Measurements from ENCODE around the gene ABCC4.
A peak's percentile ranks its signal among the peaks of the same experiment; 100 is the strongest.

ABCC4 gene, protein sequence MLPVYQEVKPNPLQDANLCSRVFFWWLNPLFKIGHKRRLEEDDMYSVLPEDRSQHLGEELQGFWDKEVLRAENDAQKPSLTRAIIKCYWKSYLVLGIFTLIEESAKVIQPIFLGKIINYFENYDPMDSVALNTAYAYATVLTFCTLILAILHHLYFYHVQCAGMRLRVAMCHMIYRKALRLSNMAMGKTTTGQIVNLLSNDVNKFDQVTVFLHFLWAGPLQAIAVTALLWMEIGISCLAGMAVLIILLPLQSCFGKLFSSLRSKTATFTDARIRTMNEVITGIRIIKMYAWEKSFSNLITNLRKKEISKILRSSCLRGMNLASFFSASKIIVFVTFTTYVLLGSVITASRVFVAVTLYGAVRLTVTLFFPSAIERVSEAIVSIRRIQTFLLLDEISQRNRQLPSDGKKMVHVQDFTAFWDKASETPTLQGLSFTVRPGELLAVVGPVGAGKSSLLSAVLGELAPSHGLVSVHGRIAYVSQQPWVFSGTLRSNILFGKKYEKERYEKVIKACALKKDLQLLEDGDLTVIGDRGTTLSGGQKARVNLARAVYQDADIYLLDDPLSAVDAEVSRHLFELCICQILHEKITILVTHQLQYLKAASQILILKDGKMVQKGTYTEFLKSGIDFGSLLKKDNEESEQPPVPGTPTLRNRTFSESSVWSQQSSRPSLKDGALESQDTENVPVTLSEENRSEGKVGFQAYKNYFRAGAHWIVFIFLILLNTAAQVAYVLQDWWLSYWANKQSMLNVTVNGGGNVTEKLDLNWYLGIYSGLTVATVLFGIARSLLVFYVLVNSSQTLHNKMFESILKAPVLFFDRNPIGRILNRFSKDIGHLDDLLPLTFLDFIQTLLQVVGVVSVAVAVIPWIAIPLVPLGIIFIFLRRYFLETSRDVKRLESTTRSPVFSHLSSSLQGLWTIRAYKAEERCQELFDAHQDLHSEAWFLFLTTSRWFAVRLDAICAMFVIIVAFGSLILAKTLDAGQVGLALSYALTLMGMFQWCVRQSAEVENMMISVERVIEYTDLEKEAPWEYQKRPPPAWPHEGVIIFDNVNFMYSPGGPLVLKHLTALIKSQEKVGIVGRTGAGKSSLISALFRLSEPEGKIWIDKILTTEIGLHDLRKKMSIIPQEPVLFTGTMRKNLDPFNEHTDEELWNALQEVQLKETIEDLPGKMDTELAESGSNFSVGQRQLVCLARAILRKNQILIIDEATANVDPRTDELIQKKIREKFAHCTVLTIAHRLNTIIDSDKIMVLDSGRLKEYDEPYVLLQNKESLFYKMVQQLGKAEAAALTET (N-terminal part only)

DNA sequence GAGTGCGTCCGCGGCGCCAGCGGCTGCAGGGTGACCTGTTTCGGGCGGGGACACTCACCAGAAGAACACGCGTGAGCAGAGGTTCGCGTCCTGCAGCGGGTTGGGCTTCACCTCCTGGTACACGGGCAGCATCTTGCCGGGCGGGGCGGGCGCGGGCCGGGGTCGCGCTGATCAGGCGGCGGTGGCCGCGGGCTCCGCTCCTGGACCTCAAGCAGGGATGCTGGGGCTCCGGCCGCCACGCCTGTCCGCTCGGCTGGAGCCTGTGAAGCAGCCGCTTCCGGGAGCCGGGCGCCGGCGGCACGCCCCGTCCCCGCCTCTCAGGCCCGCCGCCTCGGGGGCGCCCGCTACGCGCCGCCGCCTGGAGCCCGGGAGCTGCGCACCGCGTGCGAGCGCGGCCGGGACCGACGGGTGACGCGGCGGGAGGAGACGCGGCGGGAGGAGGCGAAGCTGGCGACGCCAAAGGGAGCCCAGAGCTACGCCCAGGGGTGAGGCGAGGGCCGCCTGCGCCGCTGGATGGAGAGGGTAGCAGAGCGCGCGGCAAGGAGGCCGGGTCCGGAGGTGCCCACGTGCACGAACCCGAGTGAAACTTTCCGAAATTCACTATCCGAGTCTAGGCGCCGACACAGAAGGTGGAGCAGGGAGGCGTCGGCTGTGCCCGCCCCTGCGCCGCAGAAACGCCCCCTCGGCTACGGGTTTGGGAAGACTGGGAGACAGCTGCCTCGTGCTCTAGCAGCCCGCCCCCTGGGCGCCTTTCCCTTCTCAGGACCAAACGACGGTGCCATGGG, at the start of gene ABCC4:
Gene ABCC4 (minus strand): TSS at position 269 of the 785 bp plus-strand sequence. CDS start 137 bp downstream, at position 132.
- no peak for DNase-seq (ENCODE audit: low spot score)

DNA sequence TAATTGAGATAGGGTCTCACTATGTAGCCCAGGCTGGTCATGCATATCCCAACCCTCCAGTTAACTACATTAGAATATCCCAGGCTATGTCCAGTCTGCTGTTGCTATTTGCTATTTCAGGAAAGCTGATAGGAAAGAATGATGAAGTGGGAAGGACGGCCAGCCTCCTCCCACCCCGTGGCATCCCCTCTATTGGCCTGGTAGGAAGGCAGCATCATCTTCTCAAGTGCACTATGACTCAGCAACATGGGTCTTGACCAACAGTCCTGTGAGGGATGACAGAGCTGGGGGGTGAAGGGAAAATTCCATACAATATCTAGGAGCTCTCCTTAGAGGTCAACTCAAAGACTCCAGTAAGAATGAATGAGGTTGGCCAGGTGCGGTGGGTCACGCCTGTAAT, 48.0 kb upstream of the ABCC4 start:
- no peak for DNase-seq (ENCODE audit: low spot score)

DNA sequence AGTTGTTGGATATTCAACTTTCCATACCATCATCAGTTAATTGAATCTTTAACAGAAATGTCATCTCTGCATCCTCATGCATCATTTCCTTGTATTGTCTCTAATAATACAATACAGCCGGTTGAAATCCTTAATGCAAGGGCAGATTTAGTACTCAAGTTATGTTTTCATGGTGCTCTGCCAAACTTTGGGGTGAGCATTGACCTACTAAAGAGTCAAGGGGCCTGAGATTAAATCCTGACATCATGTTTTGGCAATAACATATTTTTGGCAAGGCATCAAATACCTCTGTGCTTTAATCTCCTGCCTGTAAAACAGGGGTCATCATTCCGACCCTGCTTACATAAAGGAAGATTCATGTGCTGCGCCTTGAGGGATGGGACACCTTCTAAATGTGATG, 42.7 kb upstream of the ABCC4 start:
- no peak for DNase-seq (ENCODE audit: low spot score)

DNA sequence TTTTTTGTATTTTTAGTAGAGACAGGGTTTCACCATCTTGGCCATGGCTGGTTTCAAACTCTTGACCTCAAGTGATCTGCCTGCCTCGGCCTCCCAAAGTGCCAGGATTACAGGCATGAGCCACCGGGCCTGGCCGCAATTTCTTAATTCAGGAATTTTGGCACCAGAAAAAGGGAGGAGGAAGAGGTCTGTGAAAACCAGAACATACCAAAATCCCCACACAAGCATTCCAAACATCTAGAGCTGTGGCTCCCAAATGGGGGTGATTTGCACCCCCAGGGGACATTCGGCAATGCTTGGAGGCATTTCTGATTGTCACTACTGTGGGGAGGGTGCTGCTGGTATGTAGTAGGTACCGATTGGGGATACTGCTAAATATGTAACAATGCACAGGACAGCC, 40.2 kb upstream of the ABCC4 start:
- no peak for DNase-seq (ENCODE audit: low spot score)

DNA sequence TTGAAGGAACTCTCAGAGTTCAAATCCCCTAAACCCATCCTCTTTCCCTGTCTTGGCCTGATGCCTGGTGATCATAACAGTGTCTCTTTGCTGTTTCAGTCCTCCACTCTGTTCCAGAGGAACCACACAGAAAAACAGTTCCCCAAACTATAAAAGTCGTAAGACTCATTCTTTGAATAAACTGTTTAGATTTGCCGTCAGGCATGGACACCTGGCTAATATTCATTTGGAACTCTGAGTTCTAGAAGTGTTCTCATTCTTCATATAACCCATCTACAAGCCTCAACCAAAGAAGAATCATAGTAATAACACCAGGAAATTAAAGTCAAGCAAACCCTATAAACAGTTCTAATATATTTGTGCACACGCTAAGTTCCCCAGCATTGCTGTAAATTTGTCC, 37.7 kb upstream of the ABCC4 start:
- no peak for DNase-seq (ENCODE audit: low spot score)

DNA sequence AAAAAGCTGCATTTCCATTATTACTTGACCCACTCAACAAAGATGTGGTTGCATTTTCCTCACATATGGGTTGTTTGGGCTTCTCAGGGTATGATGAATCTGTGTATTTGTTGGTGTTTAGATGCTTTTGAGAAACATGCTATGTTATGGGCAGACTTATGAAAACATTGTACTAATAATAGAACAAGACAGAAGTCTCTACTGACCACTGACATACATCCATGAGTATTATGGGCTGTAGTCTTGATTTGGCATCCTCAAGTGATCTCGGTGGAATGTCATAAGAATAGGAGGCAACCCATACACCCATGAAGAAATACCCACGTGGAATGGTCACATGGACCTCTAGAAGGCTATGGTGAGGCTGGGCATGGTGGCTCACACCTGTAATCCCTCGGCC, 36.3 kb upstream of the ABCC4 start:
- DNase-seq (ENCODE audit: low spot score): no peak

DNA sequence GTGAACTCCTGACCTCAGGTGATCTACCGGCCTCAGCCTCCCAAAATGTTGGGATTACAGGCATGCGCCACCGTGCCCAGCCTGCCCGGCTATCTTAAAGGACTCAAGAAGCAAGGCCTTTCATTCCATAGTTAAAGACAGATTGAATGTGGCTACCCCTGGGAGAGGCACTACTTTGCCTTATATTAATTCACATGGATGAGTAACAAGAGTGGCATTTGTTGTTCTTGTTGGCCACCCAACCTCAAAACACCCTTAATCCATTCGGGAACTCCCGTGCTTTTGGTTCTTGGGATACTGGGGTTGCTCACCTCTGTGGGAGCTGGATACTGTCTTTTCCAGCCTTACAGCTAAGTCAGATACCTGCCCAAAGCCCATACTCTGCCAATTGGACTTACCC, 34.4 kb upstream of the ABCC4 start:
- DNase-seq (ENCODE audit: low spot score): no peak

DNA sequence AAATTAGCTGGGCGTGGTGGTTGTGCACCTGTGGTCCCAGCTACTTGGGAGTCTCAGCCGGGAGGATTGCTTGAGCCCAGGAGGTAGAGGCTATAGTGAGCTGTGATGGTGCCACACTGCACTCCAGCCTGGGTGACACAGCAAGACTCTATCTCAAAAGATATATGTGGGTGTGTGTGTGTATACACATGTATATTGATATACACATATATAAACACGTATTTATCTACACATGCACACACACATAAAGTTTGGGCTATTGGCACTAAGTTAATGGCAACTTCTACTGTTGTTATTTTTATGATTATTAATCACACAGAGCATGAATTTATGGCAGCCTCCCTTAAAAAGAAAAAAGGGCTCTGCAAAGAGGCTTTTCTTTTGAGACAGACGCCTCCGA, 27.1 kb upstream of the ABCC4 start:
- DNase-seq (ENCODE audit: low spot score): no peak

DNA sequence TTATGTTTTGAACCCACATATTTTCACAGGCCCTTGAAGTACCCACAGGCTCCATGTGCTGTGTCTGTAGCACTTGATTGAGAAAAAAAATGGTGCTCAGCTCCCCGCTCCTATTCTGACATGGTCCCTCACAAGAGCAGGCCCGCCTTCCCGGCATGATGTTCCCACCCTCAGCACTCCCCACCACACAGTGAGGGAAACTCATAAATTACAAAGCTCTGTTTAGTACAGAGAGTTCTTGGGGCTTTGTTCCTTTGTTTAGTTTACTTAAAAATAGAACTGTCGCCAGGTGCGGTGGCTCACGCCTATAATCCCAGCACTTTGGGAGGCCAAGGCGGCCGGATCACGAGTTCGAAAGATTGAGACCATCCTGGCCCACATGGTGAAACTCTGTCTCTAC, 25.9 kb upstream of the ABCC4 start:
- DNase-seq (ENCODE audit: low spot score): no peak

DNA sequence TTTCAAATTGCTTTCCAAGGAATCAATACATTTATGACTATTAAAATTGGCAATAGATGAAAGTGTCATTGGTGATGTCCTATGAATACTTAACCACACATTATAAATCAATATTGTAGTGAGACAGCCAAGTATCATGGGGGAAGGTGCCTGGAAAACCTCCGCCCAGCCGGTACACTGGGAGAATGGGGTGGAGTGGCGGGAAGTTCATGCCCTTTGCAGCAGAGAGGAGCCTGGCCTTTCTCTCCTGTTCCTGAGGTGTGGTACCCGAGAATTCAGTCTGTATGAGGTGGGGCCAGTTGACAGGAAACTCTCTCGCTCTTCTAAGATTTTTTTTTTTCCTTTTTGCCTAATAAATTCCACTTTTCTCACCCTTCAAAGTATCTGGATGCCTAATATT, 25.4 kb upstream of the ABCC4 start:
- DNase-seq (ENCODE audit: low spot score): no peak

DNA sequence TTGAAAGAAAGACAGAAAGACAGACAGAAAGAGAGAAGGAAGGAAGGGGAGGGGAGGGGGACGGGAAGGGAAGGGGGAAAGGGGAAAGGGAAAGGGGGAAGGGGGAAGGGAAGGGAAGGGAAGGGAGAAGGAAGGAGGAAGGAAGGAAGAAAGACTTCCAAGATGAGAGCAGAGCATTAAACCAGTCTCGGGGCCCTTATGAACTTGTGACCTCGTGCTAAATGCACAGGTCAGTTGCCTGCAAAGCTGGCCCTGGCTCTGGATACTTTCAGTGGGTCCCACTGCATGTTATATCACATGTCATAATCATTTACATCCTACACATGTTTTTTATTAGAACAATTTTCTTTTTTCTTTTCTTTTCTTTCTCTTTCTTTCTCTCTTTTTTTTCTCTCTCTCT, 24.2 kb upstream of the ABCC4 start:
- no peak for DNase-seq (ENCODE audit: low spot score)

DNA sequence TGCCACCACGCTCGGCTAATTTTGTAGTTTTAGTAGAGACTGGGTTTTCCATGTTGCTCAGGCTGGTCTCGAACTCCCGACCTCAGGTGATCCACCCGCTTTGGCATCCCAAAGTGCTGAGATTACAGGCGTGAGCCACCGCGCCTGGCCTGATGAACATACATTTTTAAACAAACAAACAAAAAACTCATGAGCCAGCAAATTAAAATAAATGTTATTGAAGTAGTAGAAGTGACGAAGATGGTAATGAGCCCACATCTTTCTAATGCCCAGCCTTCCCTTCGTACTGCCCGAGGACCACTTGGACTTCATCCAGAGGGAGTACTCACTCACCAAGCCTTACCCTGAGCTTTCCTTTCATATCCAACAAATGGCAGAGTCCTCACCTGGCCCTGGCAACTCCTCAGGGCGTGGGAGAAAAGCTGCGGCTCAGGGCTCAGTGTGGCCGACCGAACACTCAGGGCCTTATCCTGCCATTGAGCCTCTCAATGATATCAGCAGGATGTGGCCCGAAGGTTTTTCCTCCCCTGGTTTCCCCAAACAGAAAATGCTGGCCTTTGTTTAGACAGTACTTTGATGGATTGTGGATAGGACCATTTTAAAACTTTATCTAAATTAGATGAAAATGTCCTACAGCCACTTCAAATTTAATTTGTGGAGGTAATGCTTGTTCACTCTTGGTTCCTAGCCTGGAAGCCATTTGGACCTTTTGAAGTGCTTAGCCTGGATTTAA, 22.8 kb upstream of the ABCC4 start:
- DNase-seq (ENCODE audit: low spot score): no peak

DNA sequence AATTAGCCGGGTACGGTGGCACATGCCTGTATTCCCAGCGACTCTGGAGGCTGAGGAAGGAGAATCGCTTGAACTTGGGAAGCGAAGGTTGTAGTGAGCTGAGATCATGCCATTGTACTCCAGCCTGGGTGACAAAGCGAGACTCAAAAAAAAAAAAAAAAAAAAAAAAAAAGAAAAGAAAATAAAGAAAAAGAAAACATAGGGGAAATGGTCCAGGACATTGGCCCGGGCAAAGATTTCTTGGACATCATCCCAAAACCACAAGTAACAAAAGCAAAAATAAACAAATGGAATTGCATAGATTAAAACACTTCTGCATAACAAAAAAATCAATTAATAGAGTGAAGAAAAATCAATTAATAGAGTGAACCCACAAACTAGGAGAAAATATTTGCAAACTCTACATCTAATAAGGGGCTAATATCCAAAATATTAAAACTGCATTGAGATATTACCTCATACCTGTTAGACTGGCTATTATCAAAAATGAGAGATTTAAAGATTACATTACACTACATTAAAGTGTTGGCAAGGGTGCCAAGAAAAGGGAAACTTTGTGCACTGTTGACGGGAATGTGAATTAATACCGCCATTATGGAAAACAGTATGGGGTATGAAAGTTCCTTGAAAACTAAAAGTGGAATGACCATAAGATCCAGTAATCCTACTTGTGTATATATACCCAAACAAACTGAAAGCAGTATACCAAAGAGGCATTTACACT, 18.5 kb upstream of the ABCC4 start:
- no peak for DNase-seq (ENCODE audit: low spot score)

DNA sequence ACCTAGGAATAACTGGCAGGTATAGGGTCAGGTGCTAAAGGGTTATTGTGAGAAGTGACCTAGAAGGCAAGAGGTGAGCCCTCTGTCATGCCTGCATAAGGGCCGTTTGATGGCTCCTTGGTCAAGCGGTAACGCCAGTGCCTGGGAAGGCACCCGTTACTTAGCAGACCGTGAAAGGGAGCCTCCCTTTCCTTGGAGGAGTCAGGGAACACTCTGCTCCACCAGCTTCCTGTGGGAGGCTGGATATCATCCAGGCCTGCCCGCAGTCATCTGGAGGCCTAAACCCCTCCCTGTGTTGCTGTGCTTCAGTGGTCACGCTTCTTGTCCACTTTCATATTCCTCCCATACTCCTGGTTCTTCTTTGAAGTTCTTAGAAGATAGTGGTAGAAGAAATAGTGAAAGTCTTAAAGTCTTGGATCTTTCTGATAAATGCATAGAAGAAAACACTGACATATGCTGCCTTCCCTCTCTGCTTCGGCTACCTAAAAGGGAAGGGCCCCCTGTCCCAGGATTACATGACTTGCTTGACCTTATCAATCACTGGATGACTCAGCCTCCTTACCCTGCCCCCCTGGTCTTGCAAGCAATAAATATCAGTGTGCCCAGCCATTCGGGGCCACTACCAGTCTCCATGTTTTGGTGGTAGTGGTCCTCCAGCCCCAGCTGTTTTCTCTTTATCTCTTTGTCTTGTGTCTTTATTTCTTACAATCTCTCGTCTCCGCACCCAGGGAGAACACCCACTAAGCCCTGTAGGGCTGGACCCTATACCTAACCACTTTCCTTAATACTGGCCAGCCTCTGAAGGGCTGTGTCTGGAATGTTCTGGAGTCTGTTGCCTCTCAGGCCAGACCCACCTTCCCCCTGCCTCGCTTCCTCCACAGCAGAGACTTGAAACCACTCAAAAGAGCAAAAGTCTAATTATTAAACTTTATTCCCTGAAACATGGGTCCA, 16.1 kb upstream of the ABCC4 start:
- DNase-seq (ENCODE audit: low spot score): no peak

DNA sequence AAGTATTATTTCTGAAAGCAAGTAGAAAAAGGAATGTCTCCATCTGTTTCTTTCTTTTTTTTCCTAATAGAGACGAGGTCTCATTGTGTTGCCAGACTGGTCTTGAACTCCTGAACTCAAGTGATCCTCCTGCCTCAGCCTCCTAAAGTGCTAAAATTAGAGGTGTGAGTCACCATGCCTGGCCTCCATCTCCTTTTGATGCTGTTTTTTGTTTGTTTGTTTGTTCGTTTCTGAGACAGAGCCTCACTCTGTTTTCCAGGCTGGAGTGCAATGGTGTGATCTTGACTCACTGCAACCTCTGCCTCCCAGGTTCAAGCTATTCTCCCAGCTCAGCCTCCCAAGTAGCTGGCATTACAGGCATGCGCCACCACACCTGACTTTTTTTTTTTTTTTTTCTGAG, 14.5 kb upstream of the ABCC4 start:
- no peak for DNase-seq (ENCODE audit: low spot score)

DNA sequence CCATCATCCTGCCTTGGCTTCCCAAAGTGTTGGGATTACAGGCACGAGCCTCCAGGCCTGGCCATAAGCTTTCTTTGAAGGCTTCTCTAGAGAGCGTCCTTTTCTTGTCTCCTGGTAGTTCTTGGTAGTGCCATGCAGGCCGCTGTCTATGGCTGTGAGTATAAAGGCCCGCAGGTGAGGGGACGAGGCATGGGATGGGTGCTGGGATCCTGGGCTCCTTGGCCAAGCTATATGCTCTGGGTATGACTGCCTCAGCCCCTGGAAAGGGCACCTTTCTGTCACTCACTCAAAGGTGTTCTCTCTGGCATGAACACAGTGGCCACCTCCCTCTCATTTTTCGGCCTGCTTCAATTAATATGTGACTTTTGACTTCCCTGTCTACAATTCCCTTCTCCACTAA, 6.3 kb upstream of the ABCC4 start:
- DNase-seq (ENCODE audit: low spot score): no peak

DNA sequence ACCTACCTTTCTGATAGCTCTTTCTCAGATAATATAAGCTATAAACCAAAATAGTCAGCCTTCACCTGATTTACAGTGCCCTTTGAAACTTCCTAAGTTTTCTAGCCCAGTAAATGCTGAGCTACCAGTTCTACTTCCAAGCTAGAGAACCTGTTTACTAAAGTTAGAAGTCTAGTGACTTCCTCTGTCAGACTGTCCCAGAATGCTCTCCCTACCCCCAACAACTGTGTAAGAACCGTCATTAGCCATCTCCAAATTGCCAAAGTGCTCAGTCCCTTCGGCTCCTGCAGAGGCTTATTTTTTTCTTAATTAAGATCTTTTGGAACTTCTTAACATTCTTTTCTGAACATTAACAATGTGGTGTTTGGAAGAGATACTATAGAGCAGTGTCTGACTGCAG, 3.2 kb upstream of the ABCC4 start:
- no peak for DNase-seq (ENCODE audit: low spot score)

DNA sequence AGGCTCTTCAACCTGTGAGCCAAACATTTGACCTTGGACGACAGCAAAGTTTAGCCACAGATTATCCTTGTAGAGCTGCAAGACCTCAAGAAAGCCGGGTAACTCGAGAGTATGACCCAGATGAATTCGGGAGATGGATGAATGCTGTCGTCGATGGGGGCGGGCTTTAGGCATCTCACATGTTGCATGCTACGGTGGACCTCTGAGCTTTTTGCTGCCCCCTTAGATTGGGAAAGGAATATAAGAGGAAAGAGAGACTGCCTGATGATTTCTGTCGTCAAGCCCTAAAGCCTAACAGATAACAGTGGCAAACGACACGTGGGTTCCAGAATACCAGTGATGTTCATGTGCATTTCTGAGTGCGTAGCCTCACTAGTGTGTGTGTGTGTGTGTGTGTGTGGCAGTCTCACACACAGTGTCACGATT, 730 bp upstream of the ABCC4 start:
- no peak for DNase-seq (ENCODE audit: low spot score)

DNA sequence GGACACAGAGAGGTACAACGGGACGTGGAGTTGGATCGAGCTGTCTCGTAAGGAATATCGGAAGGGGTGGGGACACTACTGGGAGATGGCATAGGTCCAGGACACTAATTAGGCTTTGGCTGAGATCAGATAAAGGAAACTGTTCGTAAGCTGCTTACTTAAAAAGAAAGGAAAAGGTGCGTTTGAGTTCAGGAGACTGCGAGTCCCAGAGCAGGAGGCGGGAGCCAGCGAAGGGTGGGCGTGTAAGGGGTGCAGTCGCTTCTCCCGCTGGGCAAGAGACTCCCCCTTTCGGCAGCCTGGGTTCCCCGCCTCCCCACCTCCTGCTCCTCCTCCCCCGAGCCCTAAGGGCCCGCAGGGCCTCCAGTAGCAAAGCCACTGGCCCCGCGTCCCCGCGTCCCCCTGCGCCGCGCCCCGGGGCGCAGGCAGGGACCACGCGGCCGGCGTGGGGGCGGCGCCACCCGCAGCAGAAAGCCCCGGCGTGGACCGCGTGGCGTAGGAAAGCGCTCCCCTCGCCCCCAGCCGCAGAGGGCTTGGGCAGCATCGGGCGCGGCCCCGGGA, 547 bp downstream of the ABCC4 start:
- peak; percentile 42 for DNase-seq (ENCODE audit: low spot score)
